ENCODE results near the gene CLDN7.
A peak's percentile ranks its signal among the peaks of the same experiment; 100 is the strongest.

Gene CLDN7

GRCh38 chr17:7293816-7294613 is 31.7 kb upstream of the CLDN7 start:
- H3K27me3 Mint-ChIP-seq: peaks cover 43 to 61% of the 10 kb centered on the region in 2 donors
- H3K27ac Mint-ChIP-seq: no peak overlapping the region
- no peaks in the 10 kb centered on the region for H3K9me3 Mint-ChIP-seq
- peak overlapping the region in 1 of 2 donors; percentile 79 for H3K4me3 Mint-ChIP-seq
- no peak for ATAC-seq (replicated peaks)
- peaks cover 16 to 23% of the 10 kb centered on the region in 2 donors for H3K4me1 Mint-ChIP-seq
- no peaks in the 10 kb centered on the region for H3K36me3 Mint-ChIP-seq
- DNase-seq: no peak

- Mint-ChIP-seq H3K27me3 (peaks cover 48 to 66% of the 10 kb centered on the region in 2 donors), H3K27ac (no peak overlapping the region)
These were observed 30.9 kb upstream of the CLDN7 start for GRCh38 chr17:7293159-7293558.

GRCh38 chr17:7292729-7293128 is 30.5 kb upstream of the CLDN7 start:
- ATAC-seq (replicated peaks) (no peak), DNase-seq (no peak)
- H3K36me3 Mint-ChIP-seq: no peaks in the 10 kb centered on the region
- H3K9me3 Mint-ChIP-seq: no peaks in the 10 kb centered on the region
- H3K27me3 Mint-ChIP-seq: peaks cover 52 to 70% of the 10 kb centered on the region in 2 donors
- no peak overlapping the region for H3K4me3 Mint-ChIP-seq
- no peak overlapping the region for H3K27ac Mint-ChIP-seq
- peaks cover 16 to 23% of the 10 kb centered on the region in 2 donors for H3K4me1 Mint-ChIP-seq

More at GRCh38 chr17:7293159-7293558, 30.9 kb upstream of the CLDN7 start:
- H3K4me3 Mint-ChIP-seq: no peak overlapping the region
- ATAC-seq (replicated peaks) (no peak), DNase-seq (no peak)
- H3K9me3 Mint-ChIP-seq: no peaks in the 10 kb centered on the region
- H3K4me1 Mint-ChIP-seq: peaks cover 16 to 23% of the 10 kb centered on the region in 2 donors
- no peaks in the 10 kb centered on the region for H3K36me3 Mint-ChIP-seq

GRCh38 chr17:7292194-7292593 is 29.9 kb upstream of the CLDN7 start:
- Mint-ChIP-seq H3K27me3 (peaks cover 52 to 72% of the 10 kb centered on the region in 2 donors), H3K9me3 (no peaks in the 10 kb centered on the region), H3K4me1 (peaks cover 16 to 23% of the 10 kb centered on the region in 2 donors), H3K36me3 (no peaks in the 10 kb centered on the region), H3K4me3 (no peak overlapping the region), H3K27ac (no peak overlapping the region)
- no peak for ATAC-seq (replicated peaks)
- DNase-seq: no peak

GRCh38 chr17:7290685-7291084 is 28.4 kb upstream of the CLDN7 start:
- Mint-ChIP-seq H3K27ac (no peak overlapping the region), H3K4me1 (peaks cover 8 to 11% of the 10 kb centered on the region in 2 donors), H3K27me3 (peaks cover 55 to 74% of the 10 kb centered on the region in 2 donors), H3K4me3 (no peak overlapping the region), H3K9me3 (no peaks in the 10 kb centered on the region), H3K36me3 (no peaks in the 10 kb centered on the region)
- DNase-seq (no peak), ATAC-seq (replicated peaks) (no peak)

GRCh38 chr17:7290166-7290565 is 27.9 kb upstream of the CLDN7 start:
- Mint-ChIP-seq H3K27me3 (peaks cover 54 to 74% of the 10 kb centered on the region in 2 donors), H3K4me3 (no peak overlapping the region), H3K9me3 (no peaks in the 10 kb centered on the region), H3K36me3 (no peaks in the 10 kb centered on the region), H3K4me1 (peaks cover 5% of the 10 kb centered on the region in 2 donors), H3K27ac (no peak overlapping the region)
- ATAC-seq (replicated peaks) (no peak), DNase-seq (no peak)

GRCh38 chr17:7289256-7290032 is 27.2 kb upstream of the CLDN7 start:
- Mint-ChIP-seq H3K36me3 (no peaks in the 10 kb centered on the region), H3K9me3 (no peaks in the 10 kb centered on the region), H3K4me3 (no peak overlapping the region), H3K4me1 (peaks cover 0 to 3% of the 10 kb centered on the region in 2 donors), H3K27me3 (peaks cover 55 to 75% of the 10 kb centered on the region in 2 donors), H3K27ac (no peak overlapping the region)
- no peak for DNase-seq
- ATAC-seq (replicated peaks): no peak

- H3K4me1 Mint-ChIP-seq: peaks cover 19 to 22% of the 10 kb centered on the region in 2 donors
- no peak for ATAC-seq (replicated peaks)
- DNase-seq: no peak
- no peak overlapping the region for H3K4me3 Mint-ChIP-seq
- H3K9me3 Mint-ChIP-seq: no peaks in the 10 kb centered on the region
- no peak overlapping the region for H3K27ac Mint-ChIP-seq
- H3K27me3 Mint-ChIP-seq: peaks cover 58 to 70% of the 10 kb centered on the region in 2 donors
- H3K36me3 Mint-ChIP-seq: no peaks in the 10 kb centered on the region
These were observed 23.4 kb upstream of the CLDN7 start for GRCh38 chr17:7285679-7286078.

- peaks cover 53 to 64% of the 10 kb centered on the region in 2 donors for H3K27me3 Mint-ChIP-seq
These were observed 22.6 kb upstream of the CLDN7 start for GRCh38 chr17:7284911-7285310.

GRCh38 chr17:7283471-7284216 is 21.4 kb upstream of the CLDN7 start:
- ATAC-seq (replicated peaks) (no peak), DNase-seq (no peak)
- peaks cover 51 to 61% of the 10 kb centered on the region in 2 donors for H3K27me3 Mint-ChIP-seq
- no peaks in the 10 kb centered on the region for H3K36me3 Mint-ChIP-seq
- H3K27ac Mint-ChIP-seq: peak overlapping the region; percentile 7
- no peak overlapping the region for H3K4me3 Mint-ChIP-seq
- no peaks in the 10 kb centered on the region for H3K9me3 Mint-ChIP-seq
- peaks cover 25 to 30% of the 10 kb centered on the region in 2 donors for H3K4me1 Mint-ChIP-seq

More at GRCh38 chr17:7284911-7285310, 22.6 kb upstream of the CLDN7 start:
- Mint-ChIP-seq H3K36me3 (no peaks in the 10 kb centered on the region), H3K9me3 (no peaks in the 10 kb centered on the region), H3K4me1 (peaks cover 25 to 30% of the 10 kb centered on the region in 2 donors), H3K4me3 (no peak overlapping the region), H3K27ac (no peak overlapping the region)
- no peak for DNase-seq
- no peak for ATAC-seq (replicated peaks)

- no peak overlapping the region for H3K27ac Mint-ChIP-seq
- no peak overlapping the region for H3K4me3 Mint-ChIP-seq
- no peaks in the 10 kb centered on the region for H3K9me3 Mint-ChIP-seq
- no peak for ATAC-seq (replicated peaks)
- DNase-seq: no peak
- no peaks in the 10 kb centered on the region for H3K36me3 Mint-ChIP-seq
- H3K27me3 Mint-ChIP-seq: peaks cover 43 to 53% of the 10 kb centered on the region in 2 donors
- H3K4me1 Mint-ChIP-seq: peaks cover 25 to 30% of the 10 kb centered on the region in 2 donors
These were observed 20.6 kb upstream of the CLDN7 start for GRCh38 chr17:7282752-7283321.

- Mint-ChIP-seq H3K9me3 (no peaks in the 10 kb centered on the region), H3K4me3 (peak overlapping the region; percentile 83 to 88), H3K4me1 (peaks cover 25 to 30% of the 10 kb centered on the region in 2 donors), H3K27me3 (peaks cover 41 to 49% of the 10 kb centered on the region in 2 donors), H3K27ac (peak overlapping the region; percentile 47), H3K36me3 (no peaks in the 10 kb centered on the region)
- ATAC-seq (replicated peaks) (no peak), DNase-seq (no peak)
These were observed 19.9 kb upstream of the CLDN7 start for GRCh38 chr17:7281953-7282751.

All from stimulated activated naive B cell treated with anti-CD40 and anti-IgM and Interleukin-4, amounts not matched to agents 10 μg/mL and 1 μg/mL and 100 μg/mL, for 72 hours (primary cell).